Lung (tissue), 12 donors: Measurements from ENCODE around the gene FEM1B. TPM values are rescaled to one million over a fixed set of nuclear protein-coding genes. Genes with fewer than 3 reads are reported as not detected.

ENCODE experiments used
- ATAC-seq: fragments of 200-7000 bp; cut with Tn5 transposase; one replicate; pipeline ENCODE4 v1.9.1; 2020; ENCODE audit warnings: moderate number of reproducible peaks; ENCODE audit not compliant: insufficient read depth, low FRiP score
- DNase-seq, 3 donors: peaks; one replicate each; pipeline ENCODE4 v3.0.0-alpha.2; 2013 to 2017
- H3K27ac ChIP-seq, 2 donors: one replicate each; pipeline ENCODE4 v1.5.1; 2013; ENCODE audit warnings: mild to moderate bottlenecking in 2 of 2, moderate library complexity in 2 of 2, control low read depth in 1 of 2, inconsistent platforms in 1 of 2, low read depth in 1 of 2, low read length in 1 of 2
- H3K27me3 ChIP-seq, 3 donors: one replicate each; pipeline ENCODE4 v1.5.1; 2013; ENCODE audit warnings: low read length in 2 of 3; ENCODE audit not compliant: control insufficient read depth in 3 of 3, insufficient read depth in 3 of 3
- H3K36me3 ChIP-seq, 4 donors: one replicate each; pipeline ENCODE4 v1.5.1; 2013; ENCODE audit warnings: low read length in 4 of 4, mild to moderate bottlenecking in 1 of 4, moderate library complexity in 1 of 4; ENCODE audit not compliant: control insufficient read depth in 4 of 4, insufficient read depth in 4 of 4
- H3K4me1 ChIP-seq, 5 donors: one replicate each; pipeline ENCODE4 v1.5.1; 2013; ENCODE audit warnings: low read length in 5 of 5, mild to moderate bottlenecking in 2 of 5, moderate library complexity in 1 of 5; ENCODE audit not compliant: control insufficient read depth in 5 of 5, insufficient read depth in 5 of 5
- H3K4me3 ChIP-seq: one replicate; pipeline ENCODE4 v1.5.1; 2013; ENCODE audit warnings: mild to moderate bottlenecking, control low read depth, moderate library complexity
- H3K9ac ChIP-seq, 2 donors: one replicate each; pipeline ENCODE4 v1.5.1; 2013; ENCODE audit warnings: low read length in 2 of 2, control low read depth in 1 of 2; ENCODE audit not compliant: insufficient read depth in 1 of 2
- H3K9me3 ChIP-seq, 4 donors: one replicate each; pipeline ENCODE4 v1.5.1; 2013; ENCODE audit warnings: low read length in 3 of 4, mild to moderate bottlenecking in 1 of 4, moderate library complexity in 1 of 4; ENCODE audit not compliant: control insufficient read depth in 4 of 4, insufficient read depth in 3 of 4
- CTCF ChIP-seq: IDR thresholded peaks from 2 replicates; pipeline ENCODE4 v1.5.1; 2012; ENCODE audit warnings: mild to moderate bottlenecking; ENCODE audit errors: control extremely low read depth, extremely low read depth
- WGBS, 2 donors: extraction: QIAGEN DNeasy Blood & Tissue Kit; methylation state at CpG; one replicate each; pipeline ENCODE4 v1.1.7; 2013; 5-methylcytosine and 5-hydroxymethylcytosine counted together
- polyA plus RNA-seq, 2 donors: library from polyadenylated mRNA; stranded (reverse); fragments of 200-250 nt; gene quantifications; one replicate each; pipeline ENCODE4 v1.2.1, GENCODE V29; 2013
- total RNA-seq, 2 donors: library from RNA; depleted of rRNA in 1 of 2; stranded (reverse); fragments of >200 nt in 1 of 2; gene quantifications; one replicate each; pipeline ENCODE4 v1.2.1, GENCODE V29; 2014 to 2021
- donor health status: control.
- donor health status: control.
- donor health status: Bipolar disorder and iron deficiency.
- donor health status: healthy.
- donor health status: DM: yes; HTN: yes; CAD: no.

The FEM1B gene
- total and polyA plus RNA-seq, 4 donors, result 8.1 to 57.7 (median 30.5) TPM

- TF ChIP-seq CTCF, result no peak
- Histone ChIP-seq H3K4me3 (no peak overlapping the region), H3K4me1 (peaks cover 0 to 13% (median 3%) of the 10 kb centered on the region in 5 donors), H3K27ac (no peak overlapping the region), H3K27me3 (no peaks in the 10 kb centered on the region), H3K36me3 (no peaks in the 10 kb centered on the region), H3K9me3 (peaks cover 0 to 3% (median 0%) of the 10 kb centered on the region in 4 donors), H3K9ac (no peak overlapping the region)
- 93 to 94% methylated on average over 21 of the region's 21 CpGs for WGBS, 2 donors
- ATAC-seq (no peak), DNase-seq (no peak)
Observed at GRCh38 chr15:68332266-68332665, 54.7 kb downstream of the FEM1B start.

DNA sequence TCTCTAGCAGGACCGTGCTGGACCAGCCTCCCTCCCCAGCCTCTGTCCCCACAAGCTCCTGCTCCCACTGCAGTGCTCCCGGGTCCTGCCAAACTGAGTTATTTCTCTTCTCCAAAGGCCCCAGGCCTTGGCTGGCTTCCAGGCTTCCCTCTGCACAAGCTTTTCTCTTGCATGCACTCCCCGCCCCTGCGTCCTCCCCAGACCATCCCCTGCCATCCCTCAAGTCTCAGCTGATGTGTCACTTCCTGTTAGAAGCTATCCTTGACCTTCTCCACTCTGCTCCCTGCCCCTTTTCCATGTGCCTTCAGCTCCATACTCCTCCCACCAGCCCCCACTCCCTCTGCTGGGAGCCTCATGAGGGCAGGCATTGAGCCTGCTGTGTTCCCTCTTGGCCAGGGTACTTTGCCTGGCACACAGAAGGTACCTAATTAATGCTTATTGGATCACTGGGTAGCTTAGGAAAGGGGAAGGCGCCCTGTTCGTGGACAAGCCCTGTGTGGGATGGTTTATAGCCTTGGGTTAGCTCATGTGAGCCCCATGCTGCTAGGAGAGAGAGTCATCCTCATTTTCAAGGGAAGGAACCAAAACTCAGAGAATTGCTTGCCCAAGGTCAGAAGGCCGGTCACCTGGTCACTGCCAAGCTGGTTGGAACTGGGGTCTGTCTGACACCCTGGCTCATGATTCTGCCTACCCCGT is 56.4 kb downstream of the FEM1B start:
- H3K36me3 ChIP-seq, result no peaks in the 10 kb centered on the region
- TF ChIP-seq CTCF, result no peak
- WGBS, 2 donors, result 50 to 69% methylated on average over 8 of the region's 8 CpGs
- H3K27ac ChIP-seq, result peak overlapping the region in 1 of 2 donors; percentile 17
- H3K4me3 ChIP-seq, result no peak overlapping the region
- peak; percentile 32 to 67 (median 37) for DNase-seq
- peaks cover 0 to 3% (median 0%) of the 10 kb centered on the region in 4 donors for H3K9me3 ChIP-seq
- peaks cover 0 to 13% (median 3%) of the 10 kb centered on the region in 5 donors for H3K4me1 ChIP-seq
- no peak for ATAC-seq
- H3K9ac ChIP-seq, result no peak overlapping the region
- H3K27me3 ChIP-seq, result no peaks in the 10 kb centered on the region

- Histone ChIP-seq H3K4me3 (no peak overlapping the region), H3K27me3 (no peaks in the 10 kb centered on the region), H3K36me3 (no peaks in the 10 kb centered on the region), H3K9me3 (peaks cover 0 to 3% (median 0%) of the 10 kb centered on the region in 4 donors), H3K4me1 (peaks cover 0 to 13% (median 3%) of the 10 kb centered on the region in 5 donors), H3K9ac (no peak overlapping the region), H3K27ac (no peak overlapping the region)
- WGBS, 2 donors, result 50 to 61% methylated on average over 9 of the region's 9 CpGs
- TF ChIP-seq CTCF, result no peak
- DNase-seq, result peak in 1 of 3 donors; percentile 19
- peak; percentile 43 for ATAC-seq
Observed at GRCh38 chr15:68334661-68335124, 57.1 kb downstream of the FEM1B start.
